Measurements from ENCODE around the gene NPPA. TPM values are rescaled to one million over a fixed set of nuclear protein-coding genes. Genes with fewer than 3 reads are reported as not detected.

NPPA gene
- total and polyA plus RNA-seq, 9 of the 15 experiments (the other 6 are each of a cell fraction or from before 2014, with no cell fraction given) = not detected

GRCh38 chr1:11800756-11801433 is 46.7 kb downstream of the NPPA start (continued):
- TF ChIP-seq FOXM1 (IDR thresholded peaks at IDR 0.05; ENCODE audit: low read depth) (no peak), FOXM1 (CRISPR knock-in tag; IDR thresholded peaks at IDR 0.05; ENCODE audit: low read depth) (no peak), RUNX1 (IDR thresholded peaks at IDR 0.05; ENCODE audit: low read depth) (0 out of 2 replicates have a peak, but pooled peaks have one; percentile 39), ZNF507 (tag; conservative IDR thresholded peaks at IDR 0.05) (no peak), RCOR1 (IDR thresholded peaks at IDR 0.05; ENCODE audit: borderline replicate concordance in 1 of 2, low read depth in 2 of 2, low read length in 2 of 2) (0 out of 4 replicates have a peak, but pooled peaks of 1 of the 2 experiments have one; percentile 1), PTTG1 (tag; IDR thresholded peaks at IDR 0.05; ENCODE audit: low read depth) (no peak), BRF1 (IDR thresholded peaks at IDR 0.05; ENCODE audit: borderline replicate concordance, extremely low read depth, insufficient read length) (no peak), ZNF280A (IDR thresholded peaks at IDR 0.05; ENCODE audit: low read depth, partially characterized antibody) (no peak), TAL1 (IDR thresholded peaks at IDR 0.05) (no peak), FOXP1 (CRISPR knock-in tag; IDR thresholded peaks at IDR 0.05) (no peak), MCM2 (IDR thresholded peaks at IDR 0.05; ENCODE audit: low read depth) (no peak), ESRRA (IDR thresholded peaks at IDR 0.05; ENCODE audit: borderline replicate concordance, low read depth) (no peak), PHF20 (IDR thresholded peaks at IDR 0.05; ENCODE audit: partially characterized antibody) (no peak), ZEB2 (IDR thresholded peaks at IDR 0.05) (no peak; the same call in 1 of the 2 replicates), TCFL5 (CRISPR knock-in tag; conservative IDR thresholded peaks at IDR 0.05) (no peak), SIX5 (IDR thresholded peaks at IDR 0.05; ENCODE audit: borderline replicate concordance in 1 of 2, insufficient read depth in 1 of 2, low read depth in 1 of 2, low read length in 2 of 2) (no peak), L3MBTL2 (IDR thresholded peaks at IDR 0.05) (no peak), ZBTB8A (IDR thresholded peaks at IDR 0.05; ENCODE audit: partially characterized antibody) (no peak), STAT6 (CRISPR knock-in tag; IDR thresholded peaks at IDR 0.05) (no peak), ZNF354B (CRISPR knock-in tag; IDR thresholded peaks at IDR 0.05) (no peak), YBX1 (IDR thresholded peaks at IDR 0.05) (no peak), SMARCE1 (IDR thresholded peaks at IDR 0.05) (no peak), SP1 (CRISPR knock-in tag; IDR thresholded peaks at IDR 0.05) (no peak), BACH1 (tag; IDR thresholded peaks at IDR 0.05) (peak; percentile 46; the same call in 1 of the 2 replicates)

All from K562 (cell line).